ENCODE measurements around the gene GORASP1. TPM values are rescaled to one million over a fixed set of nuclear protein-coding genes. Genes with fewer than 3 reads are reported as not detected.

The GORASP1 gene
- total RNA-seq, 6 experiments from 2014 or later = 27.8 to 35.5 (median 33.1) TPM

GRCh38 chr3:39053696-39054095, 53.7 kb downstream of the GORASP1 start:
- ATAC-seq = peak in 2 of 4 donors; percentile 12 to 18
- intact Hi-C loops (cut with DNase I) = no loop called here

GRCh38 chr3:39052583-39052982, 54.8 kb downstream of the GORASP1 start:
- ATAC-seq (no peak), DNase-seq (no peak)
- Histone ChIP-seq H3K27ac (peak overlapping the region; percentile 87 to 99 (median 93)), H3K4me1 (peaks cover 0 to 15% (median 6%) of the 10 kb centered on the region in 4 donors), H3K36me3 (no peaks in the 10 kb centered on the region), H3K9me3 (no peaks in the 10 kb centered on the region), H3K4me3 (peak overlapping the region; percentile 79 to 96 (median 93)), H3K27me3 (no peaks in the 10 kb centered on the region)
- TF ChIP-seq CTCF (IDR thresholded peaks at IDR 0.05) (no peak), POLR2A (IDR thresholded peaks at IDR 0.05) (no peak)
- intact Hi-C loops (cut with DNase I) = no loop called here
- WGBS (ENCODE audit: insufficient coverage, low coverage, low lambda C conversion rate, missing lambda C conversion rate) = 3% methylated on average over 11 of the region's 11 CpGs

More at GRCh38 chr3:39053696-39054095, 53.7 kb downstream of the GORASP1 start:
- Histone ChIP-seq H3K9me3 (no peaks in the 10 kb centered on the region), H3K4me1 (peaks cover 0 to 15% (median 6%) of the 10 kb centered on the region in 4 donors), H3K27me3 (no peaks in the 10 kb centered on the region), H3K36me3 (no peaks in the 10 kb centered on the region), H3K4me3 (no peak overlapping the region), H3K27ac (no peak overlapping the region)
- DNase-seq = no peak
- WGBS (ENCODE audit: insufficient coverage, low coverage, low lambda C conversion rate, missing lambda C conversion rate) = 41% methylated on average over 2 of the region's 2 CpGs
- TF ChIP-seq CTCF (IDR thresholded peaks at IDR 0.05) (no peak), POLR2A (IDR thresholded peaks at IDR 0.05) (no peak)

- Histone ChIP-seq H3K9me3 (no peaks in the 10 kb centered on the region), H3K4me3 (peak within 1 kb of the TSS; percentile 79 to 96 (median 93)), H3K4me1 (peaks cover 0 to 15% (median 6%) of the 10 kb centered on the region in 4 donors), H3K27me3 (no peaks in the 10 kb centered on the region), H3K36me3 (no peaks in the 10 kb centered on the region), H3K27ac (peak within 1 kb of the TSS; percentile 87 to 99 (median 93))
- DNase-seq = peak; percentile 95 to 97 (median 96)
- WGBS (ENCODE audit: insufficient coverage, low coverage, low lambda C conversion rate, missing lambda C conversion rate) = 0% methylated on average over 20 of the region's 68 CpGs
- TF ChIP-seq POLR2A (IDR thresholded peaks at IDR 0.05) (peak; percentile 81), CTCF (IDR thresholded peaks at IDR 0.05) (no peak)
- peak; percentile 98 to 100 (median 99) for ATAC-seq
- intact Hi-C loops (cut with DNase I) = no loop called here
Measured at GRCh38 chr3:39051649-39052561, 55.5 kb downstream of the GORASP1 start, which contains the start of the genes SCN11A and WDR48. Gene SCN11A (minus strand): TSS chr3:39051944. CDS start chr3:38950362, 101,582 bp downstream. Gene WDR48 (plus strand): TSS chr3:39052016. CDS start chr3:39052026, 10 bp downstream.

- H3K4me3 ChIP-seq = no peak overlapping the region
- no peaks in the 10 kb centered on the region for H3K36me3 ChIP-seq
- ATAC-seq (peak in 2 of 4 donors; percentile 13 to 21), DNase-seq (no peak)
- TF ChIP-seq POLR2A (IDR thresholded peaks at IDR 0.05) = no peak
- TF ChIP-seq CTCF (IDR thresholded peaks at IDR 0.05) = no peak
- no peaks in the 10 kb centered on the region for H3K9me3 ChIP-seq
- peaks cover 0 to 15% (median 6%) of the 10 kb centered on the region in 4 donors for H3K4me1 ChIP-seq
- no peak overlapping the region for H3K27ac ChIP-seq
- intact Hi-C loops (cut with DNase I) = no loop called here
- no peaks in the 10 kb centered on the region for H3K27me3 ChIP-seq
Measured at GRCh38 chr3:39050029-39050428, 57.4 kb downstream of the GORASP1 start.

Small RNA genes lying within 50 kb of the gene (microRNA-seq; reads per million reads assigned to microRNA genes)
- gene MIR6822 = 0 reads per million in 2 donors

Other genes with a start within 250 kb of the GORASP1 start
- gene SCN11A, start 55.7 kb downstream of the GORASP1 start, total RNA-seq = under 1 TPM in 5 of 6 experiments, not detected in 1; 0.12 to 0.31 (median 0.16) TPM
- 10 to 100 TPM; 11.3 to 21.9 (median 18.3) TPM for gene WDR48, start 55.6 kb downstream of the GORASP1 start, total RNA-seq
- gene TTC21A, start 53 bp upstream of the GORASP1 start, total RNA-seq = 1 to 10 TPM; 1.4 to 3.5 (median 2.5) TPM
- 10 to 100 TPM in 5 of 6 experiments, 1 to 10 TPM in 1; 6.7 to 43.4 (median 17.4) TPM for gene CSRNP1, start 46.0 kb upstream of the GORASP1 start, total RNA-seq
- gene XIRP1, start 85.0 kb upstream of the GORASP1 start, total RNA-seq = under 1 TPM in 5 of 6 experiments, not detected in 1; 0.05 to 0.43 (median 0.07) TPM
- gene CX3CR1, start 172.4 kb upstream of the GORASP1 start, total RNA-seq = 1 to 10 TPM in 1 of 6 experiments, under 1 TPM in 4, not detected in 1; 0.25 to 1.8 (median 0.72) TPM
- not detected for gene CCR8, start 222.1 kb upstream of the GORASP1 start, total RNA-seq